ENCODE data around the gene STING1.

DNA sequence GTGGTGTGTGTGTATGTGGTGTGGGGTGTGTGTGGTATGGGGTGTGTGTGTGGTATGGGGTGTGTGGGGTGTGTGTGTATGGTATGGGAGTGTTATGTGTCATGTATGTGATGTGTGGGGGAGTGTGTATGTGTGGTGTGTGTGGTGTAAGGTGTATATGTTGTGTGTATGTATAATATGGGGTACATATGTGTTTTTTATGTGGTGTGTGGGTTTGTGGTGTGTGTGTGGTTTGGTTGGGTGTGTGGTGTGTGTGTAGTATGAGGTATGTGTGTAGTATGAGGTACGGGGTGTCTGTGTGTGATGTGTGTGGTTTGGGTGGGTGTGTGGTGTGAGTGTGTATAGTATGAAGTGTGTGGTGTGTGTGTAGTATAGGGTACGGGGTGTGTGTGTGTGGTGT is 31.4 kb downstream of the STING1 start:
- TF ChIP-seq POLR2A (IDR thresholded peaks at IDR 0.05; ENCODE audit: low read depth, low read length) = no peak
- TF ChIP-seq POLR2AphosphoS5 (IDR thresholded peaks at IDR 0.05; ENCODE audit: low read depth, low read length) = no peak
- TF ChIP-seq TAF1 (IDR thresholded peaks at IDR 0.05; ENCODE audit: borderline replicate concordance, low read depth, low read length) = no peak

All from GM12892 (cell line).